HG03354 (cell line): ENCODE results near the gene FAM227A.
"Not testable (repeated sequence)": the region's sequence is repeated elsewhere in the genome, so short reads cannot be mapped to it uniquely, and the experiment has no call there.

Experiments
- ATAC-seq: cut with Tn5 transposase; IDR thresholded peaks from one replicate; pipeline ENCODE4 v1.9.1; 2021; ENCODE audit warnings: mild to moderate bottlenecking; ENCODE audit not compliant: unreplicated experiment, poor library complexity, severe bottlenecking

Gene FAM227A

GRCh38 chr22:38614332-38615063 is 41.7 kb downstream of the FAM227A start:
- no peak for ATAC-seq

- ATAC-seq: no peak
Observed at GRCh38 chr22:38613588-38613987, 42.6 kb downstream of the FAM227A start.

- no peak for ATAC-seq
Observed at GRCh38 chr22:38612217-38613006, 43.8 kb downstream of the FAM227A start.

- no peak for ATAC-seq
Observed at GRCh38 chr22:38611559-38611958, 44.6 kb downstream of the FAM227A start.

- ATAC-seq: no peak
Observed at GRCh38 chr22:38610234-38610633, 46.0 kb downstream of the FAM227A start.

GRCh38 chr22:38608992-38609750 is 47.0 kb downstream of the FAM227A start:
- ATAC-seq: no peak

GRCh38 chr22:38607680-38608079 is 48.5 kb downstream of the FAM227A start:
- no peak for ATAC-seq

- ATAC-seq: no peak
Observed at GRCh38 chr22:38602166-38602565, 54.0 kb downstream of the FAM227A start.

- no peak for ATAC-seq
Observed at GRCh38 chr22:38601221-38601764, 54.9 kb downstream of the FAM227A start.

GRCh38 chr22:38599466-38599865 is 56.7 kb downstream of the FAM227A start:
- no peak for ATAC-seq

GRCh38 chr22:38582923-38583322 is 73.3 kb downstream of the FAM227A start:
- ATAC-seq: not testable (repeated sequence)

GRCh38 chr22:38578505-38578904 is 77.7 kb downstream of the FAM227A start:
- ATAC-seq: no peak

GRCh38 chr22:38572065-38572464 is 84.1 kb downstream of the FAM227A start:
- ATAC-seq: no peak

GRCh38 chr22:38570779-38571364 is 85.3 kb downstream of the FAM227A start:
- ATAC-seq: no peak

GRCh38 chr22:38569972-38570778 is 86.0 kb downstream of the FAM227A start, which contains the start of gene DMC1:
Gene DMC1, minus strand, starts transcription at chr22:38570183. Its CDS starts 1,927 bp downstream, at chr22:38568256.
- peak; percentile 59 for ATAC-seq

GRCh38 chr22:38569181-38569971 is 86.8 kb downstream of the FAM227A start:
- peak; percentile 17 for ATAC-seq

GRCh38 chr22:38567531-38568285 is 88.5 kb downstream of the FAM227A start:
- no peak for ATAC-seq
